Measurements from ENCODE around the gene ATP5MC2. TPM values are rescaled to one million over a fixed set of nuclear protein-coding genes. Genes with fewer than 3 reads are reported as not detected.
"Not testable (repeated sequence)": the region's sequence is repeated elsewhere in the genome, so short reads cannot be mapped to it uniquely, and the experiment has no call there.

Gene ATP5MC2
- total RNA-seq, 1 donor from 2014 or later: 534 TPM

DNA sequence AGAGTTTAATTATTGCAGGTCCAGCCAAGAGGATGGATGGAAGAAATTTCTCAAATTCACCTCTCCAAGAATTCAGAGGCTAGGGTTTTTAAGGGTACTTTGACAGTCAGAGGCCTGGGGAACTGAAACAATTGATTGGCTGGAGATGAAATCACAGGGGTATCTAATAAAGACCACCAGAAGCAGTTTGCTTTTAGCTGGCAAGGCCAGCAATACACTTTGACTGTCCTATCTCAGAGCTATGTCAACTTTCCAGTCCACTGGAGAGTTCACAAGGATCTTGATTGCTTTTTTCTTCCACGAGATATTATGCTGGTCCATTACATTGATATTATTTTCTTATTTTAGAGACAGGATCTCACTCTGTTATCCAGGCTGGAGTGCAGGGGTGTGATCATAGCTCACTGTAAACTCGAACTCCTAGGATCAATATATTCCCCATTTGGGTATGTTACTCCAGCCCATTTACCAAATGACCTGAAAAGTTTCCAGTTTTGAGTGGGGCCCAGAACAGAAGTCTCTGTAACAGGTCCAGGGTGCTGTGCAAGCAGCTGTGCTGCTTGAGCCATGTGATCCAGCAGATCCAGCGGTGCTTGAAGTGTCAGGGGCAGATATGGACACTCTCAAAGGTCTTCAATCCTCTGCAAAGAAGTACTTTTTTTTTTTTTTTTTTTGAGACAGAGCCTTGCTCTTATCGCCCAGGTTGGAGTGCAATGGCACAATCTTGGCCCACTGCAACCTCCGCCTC lies 32.5 kb downstream of the ATP5MC2 start:
- TF ChIP-seq CTCF (IDR thresholded peaks at IDR 0.05; ENCODE audit: borderline replicate concordance): no peak
- no peaks in the 10 kb centered on the region for H3K9me3 ChIP-seq (replicated peaks)
- intact Hi-C loops (cut with micrococcal nuclease): no loop called here

GRCh38 chr12:53638057-53638456 lies 37.8 kb downstream of the ATP5MC2 start:
- no peaks in the 10 kb centered on the region for H3K27me3 ChIP-seq (ENCODE audit: low read depth)
- intact Hi-C loops (cut with micrococcal nuclease): no loop called here
- H3K27ac ChIP-seq (replicated peaks): no peak overlapping the region
- no peaks in the 10 kb centered on the region for H3K9me3 ChIP-seq (replicated peaks)
- no peak overlapping the region for H3K4me3 ChIP-seq
- TF ChIP-seq CTCF (IDR thresholded peaks at IDR 0.05; ENCODE audit: borderline replicate concordance): no peak
- DNase-seq: no peak
- H3K4me1 ChIP-seq: no peaks in the 10 kb centered on the region
- H3K36me3 ChIP-seq: no peaks in the 10 kb centered on the region

More for the DNA sequence above, 32.5 kb downstream of the ATP5MC2 start:
- H3K4me3 ChIP-seq: no peak overlapping the region
- no peak for DNase-seq
- no peaks in the 10 kb centered on the region for H3K27me3 ChIP-seq (ENCODE audit: low read depth)
- H3K4me1 ChIP-seq: peaks cover 4% of the 10 kb centered on the region
- no peak overlapping the region for H3K27ac ChIP-seq (replicated peaks)
- no peaks in the 10 kb centered on the region for H3K36me3 ChIP-seq

GRCh38 chr12:53636641-53637040 lies 39.2 kb downstream of the ATP5MC2 start:
- H3K9me3 ChIP-seq (replicated peaks): no peaks in the 10 kb centered on the region
- no peak for DNase-seq
- no peaks in the 10 kb centered on the region for H3K4me1 ChIP-seq
- H3K27ac ChIP-seq (replicated peaks): no peak overlapping the region
- no peaks in the 10 kb centered on the region for H3K27me3 ChIP-seq (ENCODE audit: low read depth)
- intact Hi-C loops (cut with micrococcal nuclease): no loop called here
- no peak overlapping the region for H3K4me3 ChIP-seq
- no peaks in the 10 kb centered on the region for H3K36me3 ChIP-seq
- TF ChIP-seq CTCF (IDR thresholded peaks at IDR 0.05; ENCODE audit: borderline replicate concordance): no peak

GRCh38 chr12:53635708-53636107 lies 40.2 kb downstream of the ATP5MC2 start:
- intact Hi-C loops (cut with micrococcal nuclease); DNase-seq: not testable (repeated sequence)

GRCh38 chr12:53631721-53632120 lies 44.2 kb downstream of the ATP5MC2 start:
- no peak for DNase-seq
- intact Hi-C loops (cut with micrococcal nuclease): no loop called here
- no peak for TF ChIP-seq CTCF (IDR thresholded peaks at IDR 0.05; ENCODE audit: borderline replicate concordance)
- H3K9me3 ChIP-seq (replicated peaks): no peaks in the 10 kb centered on the region
- H3K36me3 ChIP-seq: no peaks in the 10 kb centered on the region
- H3K4me3 ChIP-seq: no peak overlapping the region
- no peak overlapping the region for H3K27ac ChIP-seq (replicated peaks)
- peaks cover 3% of the 10 kb centered on the region for H3K4me1 ChIP-seq
- no peaks in the 10 kb centered on the region for H3K27me3 ChIP-seq (ENCODE audit: low read depth)

More at GRCh38 chr12:53635708-53636107, 40.2 kb downstream of the ATP5MC2 start:
- not testable (repeated sequence) for H3K4me3 ChIP-seq; H3K36me3 ChIP-seq; H3K9me3 ChIP-seq (replicated peaks); H3K27ac ChIP-seq (replicated peaks); H3K27me3 ChIP-seq (ENCODE audit: low read depth); H3K4me1 ChIP-seq

DNA sequence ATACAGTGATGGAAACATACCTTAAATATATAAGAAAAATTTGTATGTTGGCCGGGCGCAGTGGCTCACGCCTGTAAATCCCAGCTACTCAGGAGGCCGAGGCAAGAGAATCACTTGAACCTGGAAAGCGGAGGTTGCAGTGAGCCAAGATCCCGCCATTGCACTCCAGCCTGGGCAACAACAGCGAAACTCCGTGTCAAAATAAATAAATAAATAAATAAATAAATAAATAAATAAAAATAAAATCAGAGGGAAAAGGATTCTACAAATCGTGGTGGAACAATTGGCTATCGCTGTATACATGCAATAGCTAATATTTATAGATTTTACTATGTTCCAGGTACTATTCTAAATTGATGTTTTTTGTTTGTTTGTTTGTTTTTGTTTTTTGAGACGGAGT lies 48.0 kb downstream of the ATP5MC2 start:
- no peak for DNase-seq
- TF ChIP-seq CTCF (IDR thresholded peaks at IDR 0.05; ENCODE audit: borderline replicate concordance): no peak
- H3K9me3 ChIP-seq (replicated peaks): no peaks in the 10 kb centered on the region
- H3K36me3 ChIP-seq: no peaks in the 10 kb centered on the region
- peaks cover 31% of the 10 kb centered on the region for H3K4me1 ChIP-seq
- no peaks in the 10 kb centered on the region for H3K27me3 ChIP-seq (ENCODE audit: low read depth)
- intact Hi-C loops (cut with micrococcal nuclease): loop anchor here (10.0 kb wide), 1 partner anchor 47 kb away; the partner anchor contains the start of gene ATP5MC2
- no peak overlapping the region for H3K4me3 ChIP-seq
- H3K27ac ChIP-seq (replicated peaks): no peak overlapping the region
